PC-9 (cell line): ENCODE measurements around the gene MEGF8.

Source experiments
- EZH2 ChIP-seq: fragments of 200-600 bp; sonication (generic); IDR thresholded peaks from 2 replicates; pipeline ENCODE4 v1.8.0; 2017; ENCODE audit warnings: antibody characterized with exemption, low read depth
- TF ChIP-seq, protein P1 (sequence below): fragments of 200-600 bp; sonication (generic); conservative IDR thresholded peaks from 2 replicates; pipeline ENCODE4 v1.6.1; 2017; ENCODE audit warnings: mixed run types, antibody characterized with exemption, mild to moderate bottlenecking, moderate library complexity

DNA sequence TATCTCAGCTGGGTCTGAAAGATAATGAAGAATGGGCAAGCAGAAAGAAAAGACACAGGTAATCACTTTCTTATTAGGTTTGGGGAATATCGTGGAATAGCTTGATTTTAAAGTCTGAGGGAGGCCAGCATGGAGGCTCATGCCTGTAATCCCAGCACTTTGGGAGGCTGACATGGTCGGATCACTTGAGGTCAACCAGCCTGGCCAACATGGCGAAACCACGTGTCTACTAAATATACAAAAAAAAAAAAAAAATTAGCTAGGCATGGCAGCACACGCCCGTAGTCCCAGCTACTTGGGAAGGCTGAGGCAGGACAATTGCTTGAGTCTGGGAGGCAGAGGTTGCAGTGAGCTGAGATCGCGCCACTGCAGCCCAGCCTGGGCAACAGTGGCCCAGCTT, 21.6 kb upstream of the MEGF8 start:
- TF ChIP-seq, protein P1, sequence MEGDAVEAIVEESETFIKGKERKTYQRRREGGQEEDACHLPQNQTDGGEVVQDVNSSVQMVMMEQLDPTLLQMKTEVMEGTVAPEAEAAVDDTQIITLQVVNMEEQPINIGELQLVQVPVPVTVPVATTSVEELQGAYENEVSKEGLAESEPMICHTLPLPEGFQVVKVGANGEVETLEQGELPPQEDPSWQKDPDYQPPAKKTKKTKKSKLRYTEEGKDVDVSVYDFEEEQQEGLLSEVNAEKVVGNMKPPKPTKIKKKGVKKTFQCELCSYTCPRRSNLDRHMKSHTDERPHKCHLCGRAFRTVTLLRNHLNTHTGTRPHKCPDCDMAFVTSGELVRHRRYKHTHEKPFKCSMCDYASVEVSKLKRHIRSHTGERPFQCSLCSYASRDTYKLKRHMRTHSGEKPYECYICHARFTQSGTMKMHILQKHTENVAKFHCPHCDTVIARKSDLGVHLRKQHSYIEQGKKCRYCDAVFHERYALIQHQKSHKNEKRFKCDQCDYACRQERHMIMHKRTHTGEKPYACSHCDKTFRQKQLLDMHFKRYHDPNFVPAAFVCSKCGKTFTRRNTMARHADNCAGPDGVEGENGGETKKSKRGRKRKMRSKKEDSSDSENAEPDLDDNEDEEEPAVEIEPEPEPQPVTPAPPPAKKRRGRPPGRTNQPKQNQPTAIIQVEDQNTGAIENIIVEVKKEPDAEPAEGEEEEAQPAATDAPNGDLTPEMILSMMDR: no peak
- TF ChIP-seq EZH2: no peak
